HL-60 (cell line): Measurements from ENCODE around the gene PIERCE2.

Experiments
- DNase-seq, 2 experiments: peaks; one replicate each; pipeline ENCODE4 v3.0.0-alpha.2; 2010 to 2020; ENCODE audit warnings: low read depth in 1 of 2, low spot score in 1 of 2
- H3K27ac ChIP-seq: fragments of 250-450 bp; sonication (Bioruptor Pico); replicated peaks from 2 replicates; pipeline ENCODE4 v1.5.1; 2020; ENCODE audit warnings: mild to moderate bottlenecking, moderate library complexity
- H3K27me3 ChIP-seq: fragments of 250-450 bp; sonication (Bioruptor Pico); 2 replicates; pipeline ENCODE4 v1.5.1; 2021; ENCODE audit warnings: mild to moderate bottlenecking, moderate library complexity; ENCODE audit not compliant: insufficient read depth, poor library complexity, severe bottlenecking
- H3K4me3 ChIP-seq: replicated peaks from 2 replicates; pipeline ENCODE4 v1.5.1; 2011; ENCODE audit warnings: mild to moderate bottlenecking, control low read depth, low read length; ENCODE audit not compliant: insufficient read depth
- GABPA ChIP-seq: IDR thresholded peaks from 2 replicates; pipeline ENCODE4 v1.6.1; 2012; ENCODE audit warnings: low read depth
- POLR2AphosphoS5 ChIP-seq: IDR thresholded peaks from 2 replicates; pipeline ENCODE4 v1.6.1; 2012; ENCODE audit warnings: low read depth
- SPI1 ChIP-seq: IDR thresholded peaks from 2 replicates; pipeline ENCODE4 v1.6.1; 2012; ENCODE audit warnings: low read depth, mild to moderate bottlenecking, borderline replicate concordance
- TF ChIP-seq, protein P1 (sequence below): IDR thresholded peaks from 2 replicates; pipeline ENCODE4 v1.6.1; 2012; ENCODE audit warnings: low read depth; ENCODE audit not compliant: insufficient replicate concordance
- TF ChIP-seq, protein P2 (sequence below): IDR thresholded peaks from one replicate; pipeline ENCODE4 v1.5.1; 2011; ENCODE audit warnings: low read length, control low read depth, inconsistent platforms; ENCODE audit not compliant: insufficient read depth

The PIERCE2 gene

GRCh38 chr15:55401786-55402246 lies 6.5 kb upstream of the PIERCE2 start:
- Histone ChIP-seq H3K27ac (peak overlapping the region; percentile 83), H3K4me3 (no peak overlapping the region), H3K27me3 (no peaks in the 10 kb centered on the region)
- no peak for DNase-seq
- TF ChIP-seq GABPA (no peak), SPI1 (no peak), POLR2AphosphoS5 (no peak)
- TF ChIP-seq, protein P1, sequence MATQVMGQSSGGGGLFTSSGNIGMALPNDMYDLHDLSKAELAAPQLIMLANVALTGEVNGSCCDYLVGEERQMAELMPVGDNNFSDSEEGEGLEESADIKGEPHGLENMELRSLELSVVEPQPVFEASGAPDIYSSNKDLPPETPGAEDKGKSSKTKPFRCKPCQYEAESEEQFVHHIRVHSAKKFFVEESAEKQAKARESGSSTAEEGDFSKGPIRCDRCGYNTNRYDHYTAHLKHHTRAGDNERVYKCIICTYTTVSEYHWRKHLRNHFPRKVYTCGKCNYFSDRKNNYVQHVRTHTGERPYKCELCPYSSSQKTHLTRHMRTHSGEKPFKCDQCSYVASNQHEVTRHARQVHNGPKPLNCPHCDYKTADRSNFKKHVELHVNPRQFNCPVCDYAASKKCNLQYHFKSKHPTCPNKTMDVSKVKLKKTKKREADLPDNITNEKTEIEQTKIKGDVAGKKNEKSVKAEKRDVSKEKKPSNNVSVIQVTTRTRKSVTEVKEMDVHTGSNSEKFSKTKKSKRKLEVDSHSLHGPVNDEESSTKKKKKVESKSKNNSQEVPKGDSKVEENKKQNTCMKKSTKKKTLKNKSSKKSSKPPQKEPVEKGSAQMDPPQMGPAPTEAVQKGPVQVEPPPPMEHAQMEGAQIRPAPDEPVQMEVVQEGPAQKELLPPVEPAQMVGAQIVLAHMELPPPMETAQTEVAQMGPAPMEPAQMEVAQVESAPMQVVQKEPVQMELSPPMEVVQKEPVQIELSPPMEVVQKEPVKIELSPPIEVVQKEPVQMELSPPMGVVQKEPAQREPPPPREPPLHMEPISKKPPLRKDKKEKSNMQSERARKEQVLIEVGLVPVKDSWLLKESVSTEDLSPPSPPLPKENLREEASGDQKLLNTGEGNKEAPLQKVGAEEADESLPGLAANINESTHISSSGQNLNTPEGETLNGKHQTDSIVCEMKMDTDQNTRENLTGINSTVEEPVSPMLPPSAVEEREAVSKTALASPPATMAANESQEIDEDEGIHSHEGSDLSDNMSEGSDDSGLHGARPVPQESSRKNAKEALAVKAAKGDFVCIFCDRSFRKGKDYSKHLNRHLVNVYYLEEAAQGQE = no peak
- TF ChIP-seq, protein P2, sequence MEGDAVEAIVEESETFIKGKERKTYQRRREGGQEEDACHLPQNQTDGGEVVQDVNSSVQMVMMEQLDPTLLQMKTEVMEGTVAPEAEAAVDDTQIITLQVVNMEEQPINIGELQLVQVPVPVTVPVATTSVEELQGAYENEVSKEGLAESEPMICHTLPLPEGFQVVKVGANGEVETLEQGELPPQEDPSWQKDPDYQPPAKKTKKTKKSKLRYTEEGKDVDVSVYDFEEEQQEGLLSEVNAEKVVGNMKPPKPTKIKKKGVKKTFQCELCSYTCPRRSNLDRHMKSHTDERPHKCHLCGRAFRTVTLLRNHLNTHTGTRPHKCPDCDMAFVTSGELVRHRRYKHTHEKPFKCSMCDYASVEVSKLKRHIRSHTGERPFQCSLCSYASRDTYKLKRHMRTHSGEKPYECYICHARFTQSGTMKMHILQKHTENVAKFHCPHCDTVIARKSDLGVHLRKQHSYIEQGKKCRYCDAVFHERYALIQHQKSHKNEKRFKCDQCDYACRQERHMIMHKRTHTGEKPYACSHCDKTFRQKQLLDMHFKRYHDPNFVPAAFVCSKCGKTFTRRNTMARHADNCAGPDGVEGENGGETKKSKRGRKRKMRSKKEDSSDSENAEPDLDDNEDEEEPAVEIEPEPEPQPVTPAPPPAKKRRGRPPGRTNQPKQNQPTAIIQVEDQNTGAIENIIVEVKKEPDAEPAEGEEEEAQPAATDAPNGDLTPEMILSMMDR = no peak

GRCh38 chr15:55402707-55403106 lies 5.6 kb upstream of the PIERCE2 start:
- DNase-seq = no peak

GRCh38 chr15:55403531-55403930 lies 4.8 kb upstream of the PIERCE2 start:
- TF ChIP-seq SPI1 (peak; percentile 72; the same call in 1 of the 2 replicates), GABPA (no peak), POLR2AphosphoS5 (peak; percentile 30; the same call in 1 of the 2 replicates)
- TF ChIP-seq, protein P2 = no peak
- TF ChIP-seq, protein P1 = no peak
- H3K4me3 ChIP-seq = no peak overlapping the region
- DNase-seq = peak; percentile 71 to 84
- H3K27ac ChIP-seq = peak overlapping the region; percentile 83
- H3K27me3 ChIP-seq = no peaks in the 10 kb centered on the region

More at GRCh38 chr15:55402707-55403106, 5.6 kb upstream of the PIERCE2 start:
- TF ChIP-seq, protein P2 = no peak
- TF ChIP-seq GABPA (no peak), SPI1 (no peak), POLR2AphosphoS5 (no peak)
- TF ChIP-seq, protein P1 = no peak
- Histone ChIP-seq H3K27ac (peak overlapping the region; percentile 83), H3K27me3 (no peaks in the 10 kb centered on the region), H3K4me3 (no peak overlapping the region)
